IPS-11a (cell line): Measurements from ENCODE around the gene AGPAT2.

ENCODE experiments used
- H3K4me3 ChIP-seq: one replicate; pipeline ENCODE4 v1.5.1; 2013; ENCODE audit warnings: low read depth, low read length, control low read depth

AGPAT2 gene

DNA sequence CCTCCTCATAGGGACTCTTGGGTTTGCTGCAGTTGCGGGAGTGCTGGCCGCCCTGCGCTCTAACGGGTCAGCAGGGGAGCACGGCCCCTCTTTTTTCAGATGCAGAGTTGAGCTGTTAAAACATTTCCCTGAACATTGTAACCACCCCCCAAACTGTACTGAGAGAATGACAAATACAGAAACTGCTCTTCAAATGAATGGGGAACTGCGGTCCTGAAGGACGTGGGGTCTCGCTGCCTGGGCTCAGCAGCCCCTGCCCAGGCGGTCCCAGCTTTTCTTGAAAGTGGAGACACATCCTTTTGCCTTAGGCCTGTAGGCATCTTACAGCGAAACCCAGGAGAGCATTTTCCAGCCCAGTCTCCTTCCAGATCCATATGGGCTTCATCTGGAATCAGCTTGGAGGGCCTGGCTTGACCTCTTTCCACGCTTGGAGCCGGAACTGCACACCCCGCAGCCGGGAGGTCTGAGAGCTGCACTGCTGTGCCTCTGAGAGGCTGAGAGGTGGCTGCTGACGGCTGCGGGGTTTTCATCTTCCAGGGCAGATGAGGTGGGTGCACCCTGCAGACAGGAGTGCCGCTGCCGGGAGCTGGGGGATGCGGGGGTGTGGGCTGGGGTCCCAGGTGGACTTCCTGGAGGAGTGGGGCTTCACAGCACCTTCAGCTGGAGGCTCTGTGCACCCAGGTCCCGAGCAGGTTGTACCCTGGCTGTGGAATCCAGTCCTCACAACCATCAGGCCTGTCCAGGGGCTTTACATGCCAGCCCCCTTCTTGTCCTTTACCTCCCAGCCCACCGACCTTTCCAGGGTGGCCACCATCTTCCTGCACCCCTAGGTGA lies 1.2 kb upstream of the AGPAT2 start:
- H3K4me3 ChIP-seq = no peak overlapping the region

DNA sequence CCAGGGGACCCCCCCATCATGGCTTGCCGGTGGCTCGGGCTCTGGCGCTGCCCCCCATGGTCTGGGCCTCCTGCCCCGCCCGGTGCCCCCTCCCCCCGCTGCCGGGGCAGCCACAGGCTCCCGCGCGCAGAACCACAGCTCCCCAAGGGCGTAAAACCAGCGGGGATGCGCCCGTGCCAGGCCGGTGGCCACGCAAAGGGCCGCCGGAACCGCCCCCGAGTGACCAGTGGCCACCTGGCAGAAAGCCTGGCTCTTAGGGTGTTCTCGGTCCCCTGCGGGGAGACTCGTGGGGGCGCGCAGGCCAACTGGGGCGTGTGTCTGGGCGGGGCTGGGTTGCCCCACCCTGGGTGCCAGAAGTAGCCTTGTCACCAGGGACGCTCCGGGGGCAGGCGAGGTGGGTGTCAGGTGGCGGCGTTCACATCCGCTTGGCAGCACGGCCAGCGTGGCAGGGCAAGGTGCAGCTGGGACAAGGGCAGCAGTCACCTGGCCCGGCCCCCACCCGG lies 515 bp upstream of the AGPAT2 start:
- H3K4me3 ChIP-seq = peak overlapping the region; percentile 20

DNA sequence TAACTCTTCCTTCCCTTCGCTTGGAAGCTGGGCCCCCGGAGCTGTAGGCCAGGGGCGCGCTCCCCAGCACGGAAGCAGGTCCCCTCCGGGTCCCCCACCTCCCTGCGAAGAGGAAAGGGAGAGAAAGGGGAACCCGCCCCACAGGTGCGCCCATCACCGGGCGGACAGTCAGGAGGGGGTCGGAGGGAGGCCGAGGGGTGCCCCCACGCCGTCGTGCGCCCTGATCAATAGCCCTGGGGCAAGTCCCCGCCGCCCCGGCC lies 793 bp downstream of the AGPAT2 start:
- H3K4me3 ChIP-seq = peak overlapping the region; percentile 57

DNA sequence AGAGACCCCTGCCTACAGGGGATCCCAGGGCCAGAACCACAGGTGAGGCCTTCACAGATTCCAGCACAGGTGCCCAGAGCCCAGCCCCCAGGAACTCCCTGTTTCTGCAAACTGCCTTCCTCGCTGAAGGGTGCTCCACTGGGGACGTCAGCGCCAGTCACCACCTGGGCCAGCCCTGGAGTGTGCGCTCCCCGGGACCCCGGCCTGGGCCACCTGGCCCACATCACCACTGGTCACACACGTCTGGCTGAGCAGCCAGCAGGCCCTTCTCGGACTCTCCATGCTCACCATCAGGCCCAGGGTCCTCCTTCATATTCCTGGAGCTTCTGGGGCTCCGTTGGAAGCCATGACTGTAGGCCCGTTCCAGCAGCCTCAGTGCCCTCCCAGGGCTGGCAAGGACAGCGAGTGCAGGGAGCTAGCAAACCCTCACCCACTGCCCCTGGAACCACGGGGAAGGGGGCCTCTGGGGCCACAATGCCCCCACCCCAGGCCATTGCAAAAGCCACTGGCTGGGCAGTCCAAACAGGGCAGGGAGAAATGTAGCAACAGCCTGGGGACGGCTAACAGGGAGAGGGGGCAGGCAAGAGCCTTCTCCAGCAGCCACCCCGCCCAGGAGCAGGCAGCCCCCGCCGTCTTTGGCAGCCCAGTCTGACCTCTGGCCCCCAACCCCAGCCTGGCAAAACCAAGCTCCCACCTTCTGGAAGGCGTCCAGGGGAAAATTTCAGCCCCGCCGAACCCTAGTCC lies 1.3 kb downstream of the AGPAT2 start:
- H3K4me3 ChIP-seq = peak overlapping the region; percentile 57

- H3K4me3 ChIP-seq = no peak overlapping the region
Observed at GRCh38 chr9:136685216-136685615, 2.0 kb downstream of the AGPAT2 start.

DNA sequence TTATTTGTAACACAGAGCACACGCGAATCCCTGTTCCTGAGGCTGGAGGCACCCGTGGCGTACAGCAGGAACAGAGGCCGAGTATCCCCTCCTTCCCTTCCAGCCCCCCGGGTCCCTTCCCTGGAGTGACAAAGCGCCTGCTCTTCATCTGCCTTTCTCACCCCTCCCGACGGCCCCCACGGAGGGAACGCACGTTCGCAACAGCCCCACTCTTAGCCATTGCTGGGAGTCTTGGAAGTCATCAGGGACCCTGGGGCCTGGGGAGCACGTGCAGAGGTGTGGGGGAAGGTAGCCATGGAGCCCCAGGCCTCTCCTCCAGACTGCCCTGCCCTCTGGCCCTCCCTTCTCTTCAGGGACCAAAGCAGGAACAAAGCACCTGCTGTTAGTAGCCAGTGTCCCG lies 2.5 kb downstream of the AGPAT2 start:
- no peak overlapping the region for H3K4me3 ChIP-seq

DNA sequence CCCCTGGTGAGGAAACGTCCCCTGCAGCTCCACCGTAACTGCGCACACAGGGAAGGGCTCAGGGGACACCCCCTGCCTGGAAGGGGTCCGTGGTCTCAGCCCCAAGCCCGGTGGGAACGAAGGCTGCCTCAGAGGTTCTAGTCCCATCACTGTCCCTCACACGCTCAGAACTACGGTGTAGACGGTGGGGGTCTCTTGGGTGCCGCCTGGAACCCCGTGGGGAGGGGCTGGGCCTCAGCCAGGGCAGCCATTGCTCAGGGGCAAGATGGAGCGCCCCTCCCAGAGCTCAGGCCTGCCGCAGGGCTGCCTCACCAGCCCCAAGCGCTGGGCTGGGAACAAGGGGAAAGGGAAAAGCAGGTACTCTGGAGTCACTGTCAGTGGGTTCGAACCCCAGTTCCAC lies 2.9 kb downstream of the AGPAT2 start:
- no peak overlapping the region for H3K4me3 ChIP-seq

DNA sequence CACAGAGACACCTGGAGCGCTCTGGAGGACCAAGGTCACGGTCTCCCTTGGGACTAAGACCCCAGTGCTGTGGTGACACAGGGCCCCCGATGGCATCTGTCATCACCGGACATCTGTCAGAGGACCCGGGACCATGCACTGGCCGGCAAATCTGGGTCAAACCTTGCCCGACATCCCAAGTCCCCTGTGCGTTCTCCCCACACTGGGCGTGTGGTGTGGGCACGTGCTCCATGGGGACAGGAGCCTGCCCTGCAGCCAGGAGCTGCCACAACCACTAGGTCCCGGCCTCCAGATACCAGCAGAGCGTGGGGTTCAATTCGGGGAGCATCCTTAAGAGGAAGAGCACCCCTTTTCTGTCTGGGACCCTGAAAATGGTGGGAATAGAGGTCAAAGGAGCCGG lies 3.5 kb downstream of the AGPAT2 start:
- H3K4me3 ChIP-seq = no peak overlapping the region

- H3K4me3 ChIP-seq = no peak overlapping the region
Observed at GRCh38 chr9:136683173-136683745, 4.0 kb downstream of the AGPAT2 start.

DNA sequence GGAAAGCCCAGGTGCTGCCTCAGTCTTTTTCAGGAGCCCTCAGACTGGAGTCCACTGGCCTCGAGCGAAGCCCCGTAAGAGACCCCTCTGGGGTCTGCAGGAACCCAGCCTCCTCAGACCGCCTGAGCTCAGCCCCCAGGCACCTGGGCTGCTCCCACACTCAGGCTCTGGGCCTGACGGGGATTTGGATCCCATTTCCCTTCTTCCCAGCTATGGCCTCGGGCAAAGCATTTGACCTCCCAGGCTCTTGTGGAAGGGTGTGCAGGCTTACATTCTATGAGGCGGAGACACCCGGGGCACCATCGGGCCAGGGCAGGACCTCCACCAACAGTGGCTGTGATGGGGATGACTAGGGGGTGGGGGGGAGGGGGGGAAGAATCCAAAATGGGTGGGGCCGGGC lies 4.5 kb downstream of the AGPAT2 start:
- no peak overlapping the region for H3K4me3 ChIP-seq

- no peak overlapping the region for H3K4me3 ChIP-seq
Observed at GRCh38 chr9:136681945-136682699, 5.1 kb downstream of the AGPAT2 start.

DNA sequence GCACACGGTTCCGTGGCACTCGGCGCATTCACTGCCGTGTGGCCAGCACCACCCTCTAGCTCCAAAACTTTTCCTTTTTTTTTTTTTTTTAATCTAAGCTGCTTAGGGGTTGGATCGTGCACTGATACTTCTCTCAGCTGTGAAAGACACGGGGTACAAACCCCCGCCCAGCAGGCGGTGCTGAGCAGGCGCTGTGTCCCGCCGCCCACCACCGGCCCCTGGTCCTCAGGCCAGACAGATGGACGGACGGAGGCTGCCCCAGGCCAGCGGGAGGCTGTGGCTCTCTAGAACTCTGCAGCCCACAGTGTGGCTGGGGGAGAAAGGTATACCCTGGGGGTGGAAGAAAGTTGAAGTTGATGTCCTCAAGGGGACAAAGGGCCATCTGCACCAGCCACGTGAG lies 6.2 kb downstream of the AGPAT2 start:
- H3K4me3 ChIP-seq = no peak overlapping the region

DNA sequence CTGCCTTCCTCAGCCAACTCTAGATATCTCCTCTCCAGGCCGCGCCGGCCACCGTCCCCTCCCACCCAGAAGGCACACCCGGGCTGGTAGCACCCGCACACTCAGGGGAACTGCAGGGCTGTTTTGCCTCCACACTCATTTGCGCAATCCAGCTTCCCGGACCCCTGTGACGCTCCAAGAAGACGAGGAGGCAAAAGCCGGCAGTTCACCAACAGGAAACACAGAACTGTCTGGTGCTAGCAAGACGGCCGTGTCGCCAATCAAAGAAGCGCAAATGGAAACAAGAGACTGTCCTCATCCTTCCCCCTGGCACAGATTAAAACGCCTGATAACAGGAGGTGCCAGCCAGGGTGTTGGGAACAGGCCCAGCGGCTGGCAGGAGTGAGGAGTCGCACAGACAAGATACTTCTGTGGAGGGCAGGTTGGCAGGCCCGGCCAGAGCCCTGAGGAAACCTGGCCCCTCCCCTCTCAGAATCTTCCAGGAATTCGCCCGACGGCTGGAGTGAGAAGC lies 7.8 kb downstream of the AGPAT2 start:
- no peak overlapping the region for H3K4me3 ChIP-seq

DNA sequence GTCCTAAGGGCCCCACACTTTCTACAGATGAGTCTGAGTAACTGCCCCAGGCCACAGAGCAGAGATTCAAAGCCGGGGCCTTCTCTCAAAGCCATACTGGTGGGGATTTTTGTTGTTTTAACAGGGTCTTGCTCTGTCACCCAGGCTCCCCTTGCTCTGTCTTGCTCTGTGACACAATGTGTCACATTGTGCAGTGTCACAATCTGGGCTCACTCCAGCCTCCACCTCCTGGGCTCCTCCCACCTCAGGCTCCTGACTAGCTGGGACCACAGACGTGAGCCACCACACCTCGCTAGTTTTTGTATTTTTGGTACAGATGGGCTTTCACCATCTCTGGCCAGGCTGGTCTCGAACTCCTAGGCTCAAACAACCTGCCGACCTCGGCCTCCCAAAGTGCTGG lies 8.6 kb downstream of the AGPAT2 start:
- no peak overlapping the region for H3K4me3 ChIP-seq

- no peak overlapping the region for H3K4me3 ChIP-seq
Observed at GRCh38 chr9:136678034-136678433, 9.2 kb downstream of the AGPAT2 start.

DNA sequence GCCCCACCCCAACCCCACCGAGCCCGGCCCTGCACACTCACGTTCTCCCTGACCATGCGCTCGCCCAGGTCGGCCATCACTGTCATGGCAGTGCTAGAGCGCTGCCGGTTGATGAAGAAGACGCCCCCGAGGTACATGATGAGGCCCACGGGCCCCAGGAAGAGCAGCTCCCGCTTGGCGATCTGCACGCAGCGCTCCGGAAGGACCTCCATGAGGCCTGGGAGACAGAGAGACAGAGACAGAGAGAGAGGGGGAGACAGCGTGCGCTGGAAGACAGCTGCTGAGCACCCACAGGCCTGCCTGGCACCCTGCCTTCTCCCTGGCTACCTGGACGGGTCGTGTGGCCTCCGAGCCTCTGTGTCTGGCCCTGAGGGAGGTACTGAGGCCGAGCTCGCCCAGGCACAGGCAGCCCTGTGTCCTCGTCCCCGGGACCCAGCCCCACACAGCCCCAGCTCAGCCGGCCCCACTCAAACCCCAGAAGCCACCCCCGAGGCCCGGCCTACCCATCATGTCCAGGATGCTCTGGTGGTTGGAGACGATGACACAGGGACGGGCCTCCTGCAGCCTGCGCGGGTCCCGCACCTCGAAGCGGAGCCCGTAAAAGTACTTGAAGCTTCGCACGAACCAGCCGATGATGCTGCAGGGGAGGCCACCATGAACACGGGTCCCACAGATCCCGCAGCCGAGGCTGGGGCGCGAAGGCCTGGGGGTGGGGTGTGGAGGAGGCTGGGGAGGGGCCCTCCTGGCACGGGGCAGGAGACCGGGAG lies 10.2 kb downstream of the AGPAT2 start:
- H3K4me3 ChIP-seq = no peak overlapping the region

DNA sequence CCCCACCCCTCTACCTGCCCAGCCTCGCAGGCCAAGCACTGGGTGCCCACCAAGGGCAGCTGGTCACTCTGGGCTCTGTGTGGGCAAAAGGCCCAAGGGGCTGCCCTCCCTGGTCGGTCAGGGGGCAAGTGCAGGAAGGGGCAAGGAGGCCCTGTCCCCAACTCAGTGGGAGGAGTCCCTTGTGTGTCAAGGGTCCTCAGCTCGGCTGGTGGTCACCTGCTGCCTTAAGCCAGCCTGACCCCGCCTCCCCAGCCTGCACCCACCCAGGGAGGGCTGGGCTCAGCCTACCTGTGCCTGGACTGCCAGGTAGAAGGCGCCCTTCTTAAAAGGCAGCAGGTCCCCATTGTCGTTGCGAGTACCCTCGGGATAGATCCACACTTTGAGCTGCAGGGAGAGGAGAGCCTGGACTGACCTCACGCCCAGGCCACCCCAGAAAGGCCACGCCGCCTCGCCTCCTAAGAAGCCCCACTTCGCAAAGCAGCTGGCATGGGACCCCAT lies 10.9 kb downstream of the AGPAT2 start:
- no peak overlapping the region for H3K4me3 ChIP-seq

- H3K4me3 ChIP-seq = no peak overlapping the region
Observed at GRCh38 chr9:136675477-136676296, 11.6 kb downstream of the AGPAT2 start.

DNA sequence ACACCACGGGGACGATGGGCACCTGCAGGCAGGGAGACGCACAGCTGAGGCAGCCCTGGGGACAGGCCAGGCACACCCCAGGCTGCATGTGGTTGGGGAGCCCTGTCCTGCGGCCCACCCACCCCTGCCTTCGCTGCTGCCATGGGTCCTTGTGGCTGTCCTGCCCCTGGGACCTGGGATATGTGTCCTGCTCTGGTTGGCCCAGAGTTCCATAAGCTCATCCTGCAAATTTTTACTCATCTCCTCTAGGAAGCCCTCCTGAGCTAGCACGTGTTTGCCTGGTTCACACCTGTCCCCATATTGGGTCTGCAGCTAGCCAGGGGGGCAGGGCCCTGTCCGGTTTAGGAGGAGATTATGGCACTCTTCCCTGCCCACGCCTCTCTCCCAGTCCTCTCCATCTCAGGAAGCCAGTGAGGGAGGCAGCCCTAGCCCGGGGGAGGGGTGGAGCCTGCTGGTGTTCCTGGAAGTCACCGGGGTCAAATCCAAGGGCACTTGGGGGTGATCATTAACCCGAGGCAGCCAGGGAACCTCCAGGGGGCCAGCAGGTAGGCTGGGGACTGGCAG lies 12.4 kb downstream of the AGPAT2 start:
- H3K4me3 ChIP-seq = no peak overlapping the region
